ENCODE measurements around the gene PADI4. TPM values are rescaled to one million over a fixed set of nuclear protein-coding genes. Genes with fewer than 3 reads are reported as not detected.
"Not testable (repeated sequence)": the region's sequence is repeated elsewhere in the genome, so short reads cannot be mapped to it uniquely, and the experiment has no call there.

PADI4 gene
- total RNA-seq, 1 donor from 2014 or later = 0.74 TPM

- Histone ChIP-seq H3K36me3 (no peaks in the 10 kb centered on the region), H3K27me3 (no peaks in the 10 kb centered on the region), H3K4me3 (no peak overlapping the region), H3K4me1 (no peaks in the 10 kb centered on the region), H3K27ac (no peak overlapping the region), H3K9me3 (no peaks in the 10 kb centered on the region)
- intact Hi-C loops (cut with DNase I) = no loop called here
- TF ChIP-seq POLR2AphosphoS5 (IDR thresholded peaks at IDR 0.05; ENCODE audit: insufficient read depth in 1 of 2, low read depth in 1 of 2) = no peak
- TF ChIP-seq, protein P1, sequence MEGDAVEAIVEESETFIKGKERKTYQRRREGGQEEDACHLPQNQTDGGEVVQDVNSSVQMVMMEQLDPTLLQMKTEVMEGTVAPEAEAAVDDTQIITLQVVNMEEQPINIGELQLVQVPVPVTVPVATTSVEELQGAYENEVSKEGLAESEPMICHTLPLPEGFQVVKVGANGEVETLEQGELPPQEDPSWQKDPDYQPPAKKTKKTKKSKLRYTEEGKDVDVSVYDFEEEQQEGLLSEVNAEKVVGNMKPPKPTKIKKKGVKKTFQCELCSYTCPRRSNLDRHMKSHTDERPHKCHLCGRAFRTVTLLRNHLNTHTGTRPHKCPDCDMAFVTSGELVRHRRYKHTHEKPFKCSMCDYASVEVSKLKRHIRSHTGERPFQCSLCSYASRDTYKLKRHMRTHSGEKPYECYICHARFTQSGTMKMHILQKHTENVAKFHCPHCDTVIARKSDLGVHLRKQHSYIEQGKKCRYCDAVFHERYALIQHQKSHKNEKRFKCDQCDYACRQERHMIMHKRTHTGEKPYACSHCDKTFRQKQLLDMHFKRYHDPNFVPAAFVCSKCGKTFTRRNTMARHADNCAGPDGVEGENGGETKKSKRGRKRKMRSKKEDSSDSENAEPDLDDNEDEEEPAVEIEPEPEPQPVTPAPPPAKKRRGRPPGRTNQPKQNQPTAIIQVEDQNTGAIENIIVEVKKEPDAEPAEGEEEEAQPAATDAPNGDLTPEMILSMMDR (IDR thresholded peaks at IDR 0.05) = no peak
- TF ChIP-seq POLR2A (IDR thresholded peaks at IDR 0.05) = no peak
- DNase-seq (ENCODE audit: extremely low spot score in 2 of 2) = no peak
Observed at GRCh38 chr1:17319561-17320350, 11.8 kb downstream of the PADI4 start.

DNA sequence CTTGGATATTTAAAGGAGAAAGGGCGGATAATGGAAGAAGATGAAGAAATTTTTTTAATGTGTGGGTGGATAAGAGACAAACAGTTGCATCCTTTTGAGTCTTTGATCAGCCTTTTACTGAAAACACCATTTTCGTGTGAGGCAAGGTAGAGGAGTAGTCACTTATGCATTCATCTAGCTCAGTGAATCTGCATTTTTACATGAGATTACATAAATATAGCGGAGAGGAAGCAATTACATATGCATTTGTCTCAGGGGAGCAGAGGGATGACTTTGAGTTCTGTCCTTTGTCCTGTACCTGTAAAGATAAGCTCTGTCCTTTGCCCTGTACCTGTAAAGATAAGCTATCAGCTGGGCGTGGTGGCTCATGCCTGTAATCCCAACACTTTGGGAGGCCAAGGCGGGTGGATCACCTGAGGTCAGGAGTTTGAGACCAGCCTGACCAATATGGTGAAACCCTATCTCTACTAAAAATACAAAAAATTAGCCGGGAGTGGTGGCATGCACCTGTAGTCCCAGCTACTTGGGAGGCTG is 13.9 kb downstream of the PADI4 start:
- H3K27ac ChIP-seq; H3K4me1 ChIP-seq; H3K9me3 ChIP-seq; intact Hi-C loops (cut with DNase I); DNase-seq (ENCODE audit: extremely low spot score in 2 of 2); H3K36me3 ChIP-seq; H3K27me3 ChIP-seq; H3K4me3 ChIP-seq: not testable (repeated sequence)

GRCh38 chr1:17328855-17329254 is 20.9 kb downstream of the PADI4 start:
- no peak for DNase-seq (ENCODE audit: extremely low spot score in 2 of 2)
- intact Hi-C loops (cut with DNase I) = no loop called here
- Histone ChIP-seq H3K36me3 (no peaks in the 10 kb centered on the region), H3K9me3 (no peaks in the 10 kb centered on the region), H3K4me3 (no peak overlapping the region), H3K4me1 (no peaks in the 10 kb centered on the region), H3K27ac (no peak overlapping the region), H3K27me3 (no peaks in the 10 kb centered on the region)
- TF ChIP-seq POLR2A (IDR thresholded peaks at IDR 0.05) = no peak
- TF ChIP-seq, protein P1 (IDR thresholded peaks at IDR 0.05) = no peak
- TF ChIP-seq POLR2AphosphoS5 (IDR thresholded peaks at IDR 0.05; ENCODE audit: insufficient read depth in 1 of 2, low read depth in 1 of 2) = no peak

DNA sequence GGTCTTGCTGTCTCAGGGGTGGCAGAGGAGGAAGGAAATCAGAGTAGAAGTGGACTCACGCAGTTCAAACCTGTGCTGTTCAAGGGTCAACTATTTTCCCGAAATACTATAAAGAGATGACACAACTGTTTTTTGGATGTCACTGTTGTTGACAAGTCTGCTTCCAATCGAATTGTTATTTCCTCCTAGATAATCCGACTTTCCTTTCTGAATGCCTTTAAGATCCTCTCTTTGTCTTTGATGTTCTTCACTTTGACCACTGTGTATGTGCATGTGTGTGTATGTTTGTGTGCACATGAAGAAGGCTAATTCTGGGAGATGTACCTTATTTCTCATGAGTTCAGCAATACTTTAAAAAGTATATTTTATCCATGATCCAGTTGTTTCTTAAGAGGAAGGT is 21.6 kb downstream of the PADI4 start:
- intact Hi-C loops (cut with DNase I) = no loop called here
- no peaks in the 10 kb centered on the region for H3K27me3 ChIP-seq
- no peak overlapping the region for H3K27ac ChIP-seq
- no peaks in the 10 kb centered on the region for H3K4me1 ChIP-seq
- H3K4me3 ChIP-seq = no peak overlapping the region
- TF ChIP-seq POLR2A (IDR thresholded peaks at IDR 0.05) = no peak
- TF ChIP-seq, protein P1 (IDR thresholded peaks at IDR 0.05) = no peak
- TF ChIP-seq POLR2AphosphoS5 (IDR thresholded peaks at IDR 0.05; ENCODE audit: insufficient read depth in 1 of 2, low read depth in 1 of 2) = no peak
- no peaks in the 10 kb centered on the region for H3K36me3 ChIP-seq
- no peak for DNase-seq (ENCODE audit: extremely low spot score in 2 of 2)
- H3K9me3 ChIP-seq = no peaks in the 10 kb centered on the region

DNA sequence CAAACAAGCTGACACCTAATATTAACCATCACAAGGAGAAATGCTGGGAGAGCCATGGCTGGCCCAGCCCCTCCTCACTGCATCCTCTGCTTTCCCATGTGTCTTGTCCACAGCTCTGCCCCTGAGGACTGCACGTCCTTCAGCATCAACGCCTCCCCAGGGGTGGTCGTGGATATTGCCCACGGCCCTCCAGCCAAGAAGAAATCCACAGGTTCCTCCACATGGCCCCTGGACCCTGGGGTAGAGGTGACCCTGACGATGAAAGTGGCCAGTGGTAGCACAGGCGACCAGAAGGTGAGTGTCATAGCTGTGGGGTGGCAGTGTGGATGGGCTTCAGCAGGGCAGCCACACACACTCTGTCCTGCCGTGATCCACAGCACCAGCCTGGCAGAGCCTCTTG is 22.9 kb downstream of the PADI4 start:
- Histone ChIP-seq H3K27me3 (no peaks in the 10 kb centered on the region), H3K36me3 (no peaks in the 10 kb centered on the region), H3K4me1 (no peaks in the 10 kb centered on the region), H3K4me3 (no peak overlapping the region), H3K27ac (no peak overlapping the region), H3K9me3 (no peaks in the 10 kb centered on the region)
- intact Hi-C loops (cut with DNase I) = no loop called here
- DNase-seq (ENCODE audit: extremely low spot score in 2 of 2) = no peak
- TF ChIP-seq, protein P1 (IDR thresholded peaks at IDR 0.05) = no peak
- TF ChIP-seq POLR2AphosphoS5 (IDR thresholded peaks at IDR 0.05; ENCODE audit: insufficient read depth in 1 of 2, low read depth in 1 of 2) (no peak), POLR2A (IDR thresholded peaks at IDR 0.05) (no peak)
